ENCODE measurements around the gene CSNK1A1.
"Not testable (repeated sequence)": the region's sequence is repeated elsewhere in the genome, so short reads cannot be mapped to it uniquely, and the experiment has no call there.

DNA sequence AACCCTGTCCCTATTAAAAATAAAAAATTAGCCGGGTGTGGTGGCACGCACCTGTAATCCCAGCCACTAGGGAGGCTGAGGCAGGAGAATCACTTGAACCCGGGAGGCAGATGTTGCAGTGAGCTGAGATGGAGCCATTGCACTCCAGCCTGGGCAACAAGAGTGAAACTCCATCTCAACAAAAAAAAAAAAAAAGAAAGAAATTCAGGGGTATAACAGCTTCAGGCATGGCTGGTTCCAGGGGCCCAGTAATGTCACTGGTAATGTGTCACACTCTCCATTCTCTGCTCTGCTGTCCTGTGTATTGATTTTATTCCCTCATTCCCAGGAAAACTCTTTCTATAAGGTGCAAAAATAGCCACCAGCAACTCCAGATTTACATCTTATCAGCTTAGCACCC, 104.4 kb downstream of the CSNK1A1 start:
- TF ChIP-seq, protein P1, sequence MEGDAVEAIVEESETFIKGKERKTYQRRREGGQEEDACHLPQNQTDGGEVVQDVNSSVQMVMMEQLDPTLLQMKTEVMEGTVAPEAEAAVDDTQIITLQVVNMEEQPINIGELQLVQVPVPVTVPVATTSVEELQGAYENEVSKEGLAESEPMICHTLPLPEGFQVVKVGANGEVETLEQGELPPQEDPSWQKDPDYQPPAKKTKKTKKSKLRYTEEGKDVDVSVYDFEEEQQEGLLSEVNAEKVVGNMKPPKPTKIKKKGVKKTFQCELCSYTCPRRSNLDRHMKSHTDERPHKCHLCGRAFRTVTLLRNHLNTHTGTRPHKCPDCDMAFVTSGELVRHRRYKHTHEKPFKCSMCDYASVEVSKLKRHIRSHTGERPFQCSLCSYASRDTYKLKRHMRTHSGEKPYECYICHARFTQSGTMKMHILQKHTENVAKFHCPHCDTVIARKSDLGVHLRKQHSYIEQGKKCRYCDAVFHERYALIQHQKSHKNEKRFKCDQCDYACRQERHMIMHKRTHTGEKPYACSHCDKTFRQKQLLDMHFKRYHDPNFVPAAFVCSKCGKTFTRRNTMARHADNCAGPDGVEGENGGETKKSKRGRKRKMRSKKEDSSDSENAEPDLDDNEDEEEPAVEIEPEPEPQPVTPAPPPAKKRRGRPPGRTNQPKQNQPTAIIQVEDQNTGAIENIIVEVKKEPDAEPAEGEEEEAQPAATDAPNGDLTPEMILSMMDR (IDR thresholded peaks at IDR 0.05) = not testable (repeated sequence)
- not testable (repeated sequence) for TF ChIP-seq POLR2AphosphoS5, POLR2A, EP300 (IDR thresholded peaks at IDR 0.05)

Measured in gastroesophageal sphincter (tissue), 3 donors.